Right kidney (tissue), 1 donor: ENCODE results near the gene PSMD5.

Experiments used
- DNase-seq: peaks from one replicate; pipeline ENCODE4 v3.0.0-alpha.2; 2016

The PSMD5 gene

DNA sequence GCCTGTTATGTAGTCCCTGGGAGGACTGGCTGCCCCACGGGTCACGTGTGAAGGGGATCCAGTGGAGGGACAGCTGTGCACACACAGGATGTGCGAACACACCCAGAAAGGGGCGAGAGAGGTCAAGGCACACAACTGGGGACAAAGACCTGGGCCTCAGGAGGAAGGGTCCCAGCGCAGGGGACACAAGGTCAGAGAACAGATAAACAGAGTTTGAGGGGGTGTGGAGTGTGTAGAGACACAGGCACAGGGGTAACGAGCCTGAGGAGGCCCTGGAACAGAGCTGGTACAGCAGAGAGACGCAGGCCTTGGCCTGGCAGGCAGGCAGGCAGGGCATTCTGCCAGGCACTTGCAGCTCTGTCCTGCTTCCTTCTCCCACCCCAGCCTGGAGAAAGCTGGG is 14.8 kb upstream of the PSMD5 start:
- DNase-seq: no peak

DNA sequence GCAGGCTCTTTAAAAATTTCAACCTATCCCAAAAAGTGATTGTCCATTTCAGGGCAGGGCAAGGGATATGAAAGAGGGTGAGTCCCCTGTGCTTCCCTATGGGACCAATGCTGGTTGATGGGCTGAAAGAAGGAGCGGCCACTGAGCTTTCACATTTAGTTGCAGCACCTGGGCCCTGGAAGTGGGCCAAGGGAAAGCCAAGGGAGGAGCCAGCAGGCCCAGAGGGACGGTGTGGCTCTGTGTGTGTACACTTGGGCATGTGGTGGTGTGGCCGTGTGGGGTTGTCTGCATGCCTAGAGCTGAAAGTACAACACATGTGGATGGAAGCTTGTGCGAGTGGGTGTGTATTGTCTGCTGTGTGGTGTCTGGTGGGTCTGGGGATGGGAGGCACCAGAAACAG is 14.0 kb upstream of the PSMD5 start:
- no peak for DNase-seq

DNA sequence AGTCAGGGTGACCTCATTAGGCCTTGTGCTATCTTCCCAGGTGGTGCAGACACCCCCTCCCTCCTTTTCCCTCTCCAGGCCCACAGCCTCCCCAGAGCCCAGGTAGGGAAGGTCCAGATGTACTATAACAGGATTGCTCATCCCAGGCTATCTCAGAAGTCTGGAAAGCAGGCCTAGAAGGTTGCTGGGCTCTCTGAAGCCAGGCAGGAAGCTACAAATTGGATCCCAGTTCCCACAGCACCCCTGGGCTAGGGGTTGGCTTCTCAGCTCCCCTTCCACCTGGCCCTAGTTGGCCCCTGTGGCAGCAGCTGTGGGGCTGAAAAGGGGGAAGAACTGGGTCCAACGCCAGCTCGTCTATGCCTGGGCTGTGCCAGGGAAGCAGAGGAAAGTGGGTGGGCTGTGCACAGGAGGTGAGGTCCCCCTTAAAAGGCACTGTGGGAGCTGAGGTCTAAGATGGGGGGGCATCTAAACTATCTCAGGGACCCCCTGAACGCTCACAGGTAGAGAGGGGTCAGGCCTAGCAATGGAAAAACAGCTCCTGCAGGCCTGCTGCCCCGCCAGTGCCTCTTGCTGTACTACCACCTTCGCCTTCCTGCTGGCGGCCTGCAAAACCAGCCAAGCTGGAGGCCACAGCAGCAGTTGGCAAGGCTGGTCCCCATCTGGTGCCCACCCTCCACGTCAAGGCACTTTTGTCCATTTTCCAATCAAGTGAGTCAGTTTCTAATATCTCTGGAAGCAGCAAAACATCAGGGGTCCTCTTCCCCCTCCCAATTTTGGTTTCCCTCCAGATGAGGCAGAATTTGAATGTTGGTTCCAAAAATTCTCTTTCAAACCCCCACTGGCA is 13.3 kb upstream of the PSMD5 start:
- no peak for DNase-seq

DNA sequence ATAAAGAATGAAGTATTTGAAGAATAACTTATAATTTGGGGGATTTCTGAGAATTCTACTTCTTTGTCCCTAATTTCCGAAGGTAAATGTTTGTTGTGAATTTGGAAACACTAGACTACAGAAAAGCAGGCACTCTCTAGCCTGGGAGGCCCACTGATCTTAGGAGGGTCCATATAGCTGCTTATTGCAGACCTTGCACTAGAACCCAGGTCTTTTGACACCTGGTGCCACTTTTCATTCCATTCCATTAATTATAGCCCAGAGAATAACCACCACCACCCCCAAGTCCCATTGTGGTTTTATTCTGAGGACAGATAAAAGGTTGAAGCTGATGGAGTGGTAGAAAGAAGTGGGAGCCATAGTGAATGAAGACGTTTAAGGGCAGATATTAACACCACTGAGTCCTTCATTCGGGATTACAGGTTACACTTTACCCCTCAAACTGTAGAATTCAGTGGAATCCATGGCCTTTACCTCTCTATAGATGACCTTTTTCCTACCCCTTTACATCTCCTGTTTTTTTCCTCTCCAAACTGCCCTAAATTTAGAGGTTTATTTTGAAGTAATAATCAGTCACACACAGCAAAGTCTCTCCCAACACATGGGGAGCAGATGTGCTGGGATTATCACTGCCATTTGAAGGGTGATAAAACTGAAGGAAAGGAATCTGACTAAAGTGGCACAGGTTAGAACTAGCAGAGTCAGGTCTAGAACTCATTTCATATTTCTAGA is 12.0 kb upstream of the PSMD5 start:
- DNase-seq: no peak

DNA sequence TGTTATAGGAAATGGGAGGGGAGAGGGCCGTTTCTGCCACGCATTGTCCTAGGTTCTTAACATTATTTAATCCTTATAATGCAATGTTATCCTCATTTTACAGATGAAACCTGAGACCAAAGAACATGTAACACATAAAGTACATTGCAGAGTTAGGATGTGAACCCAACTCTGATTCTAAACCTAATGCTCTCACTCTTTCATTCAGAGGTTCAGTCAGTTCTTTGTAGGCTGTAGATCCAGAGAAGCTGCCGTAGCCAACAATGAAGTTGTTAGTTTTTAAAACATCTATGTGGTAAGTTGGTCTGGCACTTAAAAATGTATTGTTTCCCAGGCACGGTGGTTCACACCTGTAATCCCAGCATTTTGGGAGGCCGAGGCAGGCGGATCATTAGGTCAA is 10.5 kb upstream of the PSMD5 start:
- DNase-seq: no peak

DNA sequence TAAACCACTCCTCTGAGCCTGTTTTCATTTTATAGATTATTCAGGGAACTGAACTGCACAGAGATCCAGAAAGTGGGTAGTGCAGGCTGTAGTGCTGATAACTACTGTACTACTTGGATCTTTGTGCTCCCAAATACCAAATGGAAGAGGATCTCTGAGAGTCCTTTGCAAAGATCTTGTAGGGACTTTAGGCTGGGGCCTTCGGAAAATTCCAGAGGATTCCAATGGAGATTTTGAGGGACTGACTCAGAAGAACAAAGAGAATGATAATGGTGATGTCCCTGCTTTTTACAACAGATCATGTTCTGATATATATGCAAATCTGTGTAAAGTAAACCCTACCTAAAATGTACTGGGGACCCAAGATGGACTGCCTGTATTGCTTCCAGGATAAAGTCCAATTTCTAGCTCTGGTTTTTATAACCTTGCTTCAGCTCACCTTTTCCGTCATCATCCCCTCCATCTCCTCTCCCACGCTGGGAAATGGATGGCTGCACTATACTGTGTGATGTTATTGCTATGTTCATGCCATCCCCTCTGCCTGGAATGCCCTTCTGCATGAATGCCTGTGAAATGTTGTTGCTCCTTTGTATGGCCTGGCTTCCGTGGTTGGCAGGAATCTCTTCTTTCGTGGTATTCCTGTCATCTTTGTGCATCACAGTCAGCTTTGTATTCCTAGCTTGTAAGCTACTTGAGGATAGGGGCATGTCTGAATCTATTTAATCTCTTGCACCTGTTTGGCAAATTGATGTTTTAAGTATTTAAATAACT is 9.7 kb upstream of the PSMD5 start:
- peak; percentile 29 for DNase-seq

DNA sequence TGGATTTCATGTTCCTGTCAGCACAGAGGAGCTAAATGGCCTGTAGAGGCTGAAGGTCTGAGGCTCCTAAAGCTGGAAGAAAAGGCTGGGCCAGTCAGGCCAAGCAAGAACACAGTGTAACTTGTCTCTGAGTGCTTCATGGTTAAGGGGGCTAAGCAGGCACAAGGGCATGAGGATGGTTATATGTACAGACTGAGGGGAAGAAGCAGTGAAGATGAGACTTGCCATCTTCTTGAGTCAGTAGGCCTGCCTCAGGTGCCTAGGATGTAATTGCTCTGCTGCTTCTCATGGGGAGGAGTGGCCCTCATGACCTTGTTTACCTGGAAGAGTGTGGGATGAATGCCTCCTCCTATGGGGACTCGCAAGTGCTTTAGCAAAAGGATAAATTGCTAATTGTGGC is 8.7 kb upstream of the PSMD5 start:
- no peak for DNase-seq

DNA sequence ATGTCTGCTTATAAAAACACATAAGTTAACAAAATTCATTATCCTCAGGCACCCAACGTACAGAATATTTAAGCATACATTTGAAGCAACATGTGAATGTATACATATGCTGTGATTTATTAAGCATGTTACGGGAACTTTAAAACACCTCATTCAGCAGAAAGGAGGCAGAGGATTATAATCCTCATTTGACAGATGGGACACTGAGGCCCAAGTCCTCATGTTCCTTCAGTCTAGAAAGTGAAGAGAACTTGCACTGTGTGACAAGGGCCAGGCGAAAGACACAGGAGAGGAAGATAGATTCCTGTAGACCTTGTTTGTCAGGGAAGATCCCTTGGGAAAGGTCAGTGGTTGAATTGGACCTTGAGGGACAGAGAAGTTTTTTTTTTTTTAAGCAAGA is 7.6 kb upstream of the PSMD5 start:
- no peak for DNase-seq

DNA sequence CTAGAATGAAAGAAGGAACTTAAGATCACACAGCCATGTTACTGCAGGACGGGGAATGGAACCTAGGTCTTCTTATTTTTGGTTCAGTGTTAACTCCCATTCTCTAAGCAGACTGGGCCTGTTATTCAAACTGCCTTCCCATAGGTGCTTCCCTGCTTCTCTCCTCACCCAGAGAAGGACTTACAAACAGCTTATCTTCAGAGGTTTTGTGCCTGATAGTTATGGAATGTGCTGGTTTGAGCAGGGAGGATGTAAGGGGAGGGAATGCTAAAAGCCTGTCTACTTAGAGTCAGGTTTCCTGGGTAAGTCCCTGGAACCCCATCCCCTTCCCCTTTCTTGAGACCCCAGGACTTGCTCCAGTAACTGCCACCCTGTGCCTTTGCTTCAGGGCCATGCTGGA is 4.2 kb upstream of the PSMD5 start:
- DNase-seq: no peak

DNA sequence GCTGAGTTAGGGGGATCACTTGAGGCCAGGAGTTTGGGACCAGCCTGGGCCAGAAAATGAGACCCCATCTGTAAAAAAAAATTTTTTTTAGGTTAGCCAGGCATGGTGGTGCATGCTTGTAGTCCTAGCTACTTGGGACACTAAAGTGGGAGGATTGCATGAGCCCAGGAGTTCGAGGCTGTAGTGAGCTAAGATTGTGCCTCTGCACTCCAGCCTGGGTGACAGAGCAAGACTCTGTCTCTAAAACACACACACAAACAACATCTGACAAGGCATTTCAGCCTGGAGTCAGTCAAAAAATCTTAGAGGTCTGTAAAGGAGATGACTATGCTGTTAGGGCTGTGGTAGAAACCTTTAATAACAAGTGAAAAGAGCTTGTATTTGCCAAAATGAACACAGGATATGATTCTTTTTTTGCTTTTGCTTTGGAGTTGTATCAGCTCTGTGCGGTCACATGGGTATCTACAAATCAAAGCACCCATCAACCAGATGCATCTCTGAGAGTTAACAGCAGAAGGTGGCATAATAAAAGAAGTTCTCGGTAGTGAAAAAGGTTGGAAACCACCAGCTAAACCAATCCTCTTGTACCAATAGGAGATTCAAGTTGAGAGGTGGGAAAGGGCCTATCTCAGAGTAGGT is 3.6 kb upstream of the PSMD5 start:
- DNase-seq: no peak

DNA sequence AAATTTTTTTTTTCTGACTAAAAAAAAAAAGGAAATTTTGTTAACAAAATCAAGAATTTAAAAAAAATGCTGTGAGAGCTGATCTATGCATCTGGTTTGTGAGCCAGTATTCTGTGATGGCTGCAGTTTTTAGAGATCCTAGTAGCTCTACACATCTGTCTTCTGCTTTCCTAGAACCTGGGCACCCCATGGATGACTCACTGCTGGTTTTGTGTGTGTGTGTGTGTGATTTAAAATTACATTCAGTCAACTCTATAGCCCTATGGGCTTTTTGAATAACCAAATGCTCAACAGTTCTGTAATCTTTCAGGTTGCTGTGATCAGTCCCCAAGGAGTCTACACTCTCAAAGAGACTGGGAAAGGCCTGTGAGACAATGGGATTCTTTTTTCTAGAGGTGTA is 2.5 kb upstream of the PSMD5 start:
- DNase-seq: no peak

DNA sequence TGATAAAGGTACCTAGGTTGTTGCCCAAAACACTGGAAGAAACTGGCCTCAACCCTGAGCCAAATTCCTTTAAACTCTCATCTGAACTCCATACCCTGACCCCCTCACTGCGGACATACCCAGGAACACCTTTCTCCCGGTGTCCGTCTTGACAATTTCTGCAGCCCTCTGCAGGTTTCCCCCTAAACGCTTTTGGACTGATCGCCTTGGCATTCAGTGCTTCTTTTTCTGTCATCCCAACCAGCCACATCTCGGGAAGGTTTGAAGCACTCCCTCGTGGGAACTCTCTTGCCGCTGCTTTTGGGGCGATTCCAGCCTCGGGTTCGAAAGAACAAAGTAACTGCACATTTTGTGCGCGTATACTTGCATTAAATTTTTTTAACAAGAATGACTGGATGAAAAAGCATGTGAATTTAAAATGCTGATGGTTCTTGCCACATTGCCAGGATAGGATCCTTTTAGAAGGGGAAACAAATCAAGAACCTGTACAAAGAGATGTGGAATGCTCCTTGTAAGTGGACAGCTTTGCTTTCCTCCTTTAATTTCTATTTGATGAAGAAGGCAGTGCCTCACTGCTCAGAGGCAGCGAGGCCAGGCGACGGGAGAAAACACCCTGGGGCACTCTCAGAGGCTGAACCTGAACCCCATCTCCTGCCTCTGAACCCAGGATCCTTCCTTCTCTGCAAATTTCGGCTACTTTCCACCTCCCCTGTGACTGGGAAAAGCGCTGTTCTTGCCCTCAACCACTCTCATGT is 615 bp downstream of the PSMD5 start:
- no peak for DNase-seq

DNA sequence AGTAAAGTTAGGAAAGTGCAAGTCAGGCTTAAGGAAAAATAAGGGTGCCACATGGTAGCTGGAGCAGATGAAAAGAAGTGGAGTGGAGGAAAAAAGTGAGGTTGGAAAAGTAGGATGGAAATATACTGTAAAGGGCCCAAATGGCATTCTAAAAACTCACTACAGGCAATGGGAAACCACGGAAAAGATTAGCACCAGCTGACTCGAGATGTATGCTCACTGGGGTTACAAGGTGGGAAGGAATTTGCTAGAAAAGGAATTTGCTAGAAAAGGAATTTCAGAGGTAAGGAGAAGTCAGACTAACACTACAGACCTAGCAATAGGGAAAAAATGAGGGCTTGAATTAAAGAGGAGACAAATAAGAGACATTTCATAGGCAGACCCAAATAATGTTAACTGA is 3.6 kb downstream of the PSMD5 start:
- no peak for DNase-seq

DNA sequence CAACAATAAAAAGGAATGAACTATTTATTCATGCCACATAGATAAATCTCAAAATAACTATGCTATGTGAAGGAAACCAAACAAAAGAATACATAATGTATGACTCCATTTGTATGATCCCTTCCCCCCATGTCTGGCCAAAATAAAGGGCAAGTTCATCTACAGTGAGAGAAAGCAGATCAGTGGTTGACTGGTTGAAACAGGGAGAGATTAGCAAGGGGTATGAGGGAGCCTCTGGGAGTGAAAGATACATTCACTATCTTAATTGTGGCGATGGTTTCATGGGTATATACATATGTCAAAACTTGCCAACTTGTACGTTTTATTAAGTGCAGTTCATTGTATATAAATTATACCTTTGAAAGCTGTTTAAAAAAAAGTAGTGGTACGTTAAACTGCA is 4.8 kb downstream of the PSMD5 start:
- DNase-seq: no peak

DNA sequence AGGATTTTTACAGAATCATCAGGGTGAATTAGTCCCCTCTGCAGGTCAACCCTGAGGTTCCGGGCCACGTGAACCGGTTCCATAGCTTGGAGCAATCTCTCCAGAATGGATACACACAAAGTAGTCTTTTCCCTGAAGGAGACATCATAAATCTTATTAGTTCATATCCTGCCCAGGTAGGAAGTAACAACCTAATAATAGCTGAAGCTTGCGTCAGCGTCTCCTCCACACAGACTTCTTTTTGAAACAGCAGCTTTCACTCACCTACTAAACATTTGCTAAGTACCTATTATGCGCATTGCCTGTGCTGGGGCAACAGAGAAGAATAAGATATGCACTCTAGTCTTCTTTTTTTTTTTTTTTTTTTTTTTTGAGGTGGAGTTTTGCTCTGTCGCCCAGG is 9.4 kb downstream of the PSMD5 start:
- DNase-seq: no peak

DNA sequence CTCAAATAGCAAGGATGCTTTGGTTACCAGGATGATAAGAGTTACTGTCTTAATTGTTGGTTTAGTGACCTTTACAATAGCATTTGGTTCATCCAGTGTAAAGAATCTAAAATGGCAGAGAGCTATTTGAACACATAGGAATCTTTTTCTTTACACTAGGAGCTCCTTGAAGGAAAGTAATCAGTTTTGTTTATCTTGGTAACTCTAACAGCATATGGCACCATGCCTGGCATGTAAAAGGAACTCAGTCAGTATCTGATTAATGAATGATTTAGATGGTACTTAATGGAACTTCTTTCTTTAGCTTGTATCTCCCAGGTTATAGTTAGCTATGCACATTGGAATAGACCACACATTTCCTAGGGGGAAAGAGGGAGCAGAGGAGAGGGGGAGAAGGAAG is 9.9 kb downstream of the PSMD5 start:
- no peak for DNase-seq

DNA sequence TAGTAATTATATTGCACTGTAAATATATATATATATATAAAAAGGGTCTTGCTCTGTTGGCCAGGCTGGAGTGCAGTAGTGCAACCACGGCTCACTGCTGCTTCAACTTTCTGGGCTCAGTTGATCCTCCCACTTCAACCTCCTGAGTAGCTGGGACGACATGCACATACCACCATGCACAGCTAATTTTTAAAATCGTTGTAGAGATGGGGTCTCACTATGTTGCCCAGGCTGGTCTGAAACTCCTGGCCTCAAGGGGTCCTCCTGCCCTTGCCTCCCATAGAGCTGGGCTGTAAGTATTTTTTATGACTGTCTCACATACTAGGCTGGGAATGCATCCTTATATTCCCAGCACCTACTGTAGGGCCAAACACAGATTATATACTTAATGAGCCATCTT is 11.9 kb downstream of the PSMD5 start:
- no peak for DNase-seq

DNA sequence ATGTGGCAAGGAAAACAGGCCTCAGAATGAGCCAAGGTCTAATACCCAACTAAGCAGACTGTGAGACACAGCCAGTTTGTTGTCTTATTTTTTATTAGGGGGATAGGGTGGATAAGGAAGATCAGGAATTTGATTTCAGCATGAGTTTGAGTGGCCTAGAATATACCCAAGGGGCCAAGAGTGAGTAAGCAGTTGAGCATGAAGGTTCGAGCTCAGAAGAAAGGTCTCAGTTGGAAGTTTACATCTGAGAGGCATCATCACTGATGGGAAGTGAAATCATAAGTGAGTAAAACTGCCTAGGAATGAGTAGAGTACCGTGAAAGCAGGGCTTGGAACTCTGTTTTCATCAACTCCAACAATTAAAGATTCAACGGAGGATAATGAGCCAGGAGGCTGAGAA is 12.6 kb downstream of the PSMD5 start:
- no peak for DNase-seq

DNA sequence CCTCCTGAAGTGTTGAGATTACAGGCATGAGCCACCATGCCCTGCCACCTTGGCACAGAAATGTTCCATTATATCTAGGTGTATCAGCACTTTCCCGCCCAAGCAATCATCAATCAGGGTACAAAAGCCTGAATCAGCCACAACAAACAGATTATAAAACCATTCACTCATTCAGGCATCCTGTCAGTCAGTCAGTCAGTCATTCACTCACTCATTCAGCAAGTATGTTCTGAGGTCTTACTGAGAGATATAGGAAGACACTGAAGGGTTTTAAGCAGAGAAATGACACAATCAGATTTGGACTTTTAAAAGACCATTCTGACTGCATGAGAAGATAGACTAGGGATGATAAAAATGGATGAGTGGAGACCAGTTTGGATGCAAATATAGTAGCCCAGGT is 13.1 kb downstream of the PSMD5 start:
- DNase-seq: no peak

DNA sequence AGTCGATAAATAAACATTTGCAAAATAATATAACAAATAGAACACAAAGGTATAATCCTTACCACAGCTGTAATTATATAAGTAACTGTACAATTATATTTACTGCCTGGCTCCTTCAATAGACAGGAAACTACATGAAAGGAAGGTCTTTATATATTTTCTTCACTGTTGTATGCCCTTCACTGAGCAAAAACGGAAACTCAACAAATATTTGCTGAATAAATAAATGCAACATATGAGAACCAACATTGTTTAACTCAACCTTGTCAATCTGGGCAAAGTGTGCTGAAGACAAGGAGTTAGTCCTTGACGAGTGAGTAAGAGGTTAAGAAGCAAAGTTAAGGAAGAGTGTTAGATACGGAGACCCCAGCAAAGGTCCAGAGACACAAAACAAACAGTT is 22.6 kb downstream of the PSMD5 start:
- DNase-seq: no peak

DNA sequence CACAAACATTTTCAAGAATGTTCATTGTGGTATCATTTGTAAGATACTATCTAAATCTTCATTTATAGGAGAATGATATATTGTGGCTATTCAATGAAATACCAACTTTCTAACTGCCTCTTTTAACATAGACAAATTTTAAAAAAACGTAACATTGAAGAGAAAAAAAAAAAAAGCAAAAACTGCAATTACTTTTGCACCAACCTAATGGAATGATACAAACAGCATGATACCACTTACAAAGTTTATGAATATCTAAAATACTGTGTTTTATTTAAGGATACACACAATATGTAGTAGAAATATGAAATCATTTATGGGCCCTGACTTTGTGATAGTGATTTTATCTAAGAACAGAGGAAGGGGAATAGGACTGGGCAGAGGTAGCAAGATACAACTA is 24.1 kb downstream of the PSMD5 start:
- no peak for DNase-seq

DNA sequence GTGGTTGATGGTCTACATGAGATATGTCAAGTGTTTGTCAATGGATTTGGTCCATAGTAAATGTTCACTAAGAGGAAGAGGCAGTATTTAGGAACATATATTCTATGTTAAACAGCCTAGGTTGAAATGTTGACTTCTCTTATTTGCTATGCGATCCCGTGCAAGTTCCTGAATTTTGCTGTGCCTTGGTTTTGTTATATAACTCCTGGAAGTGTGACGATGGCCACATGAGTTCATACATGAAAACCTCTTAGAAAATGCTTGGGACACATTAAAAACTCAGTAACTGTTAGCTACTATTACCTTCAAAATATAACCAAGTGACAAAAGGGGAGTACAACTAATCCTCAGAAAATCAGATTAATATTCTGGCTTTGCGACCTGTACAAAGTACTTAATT is 27.6 kb downstream of the PSMD5 start:
- DNase-seq: no peak
